ENCODE measurements around the gene ZNF547. TPM values are rescaled to one million over a fixed set of nuclear protein-coding genes. Genes with fewer than 3 reads are reported as not detected.

Gene ZNF547
- polyA plus RNA-seq, 1 experiment, result 3.4 TPM

DNA sequence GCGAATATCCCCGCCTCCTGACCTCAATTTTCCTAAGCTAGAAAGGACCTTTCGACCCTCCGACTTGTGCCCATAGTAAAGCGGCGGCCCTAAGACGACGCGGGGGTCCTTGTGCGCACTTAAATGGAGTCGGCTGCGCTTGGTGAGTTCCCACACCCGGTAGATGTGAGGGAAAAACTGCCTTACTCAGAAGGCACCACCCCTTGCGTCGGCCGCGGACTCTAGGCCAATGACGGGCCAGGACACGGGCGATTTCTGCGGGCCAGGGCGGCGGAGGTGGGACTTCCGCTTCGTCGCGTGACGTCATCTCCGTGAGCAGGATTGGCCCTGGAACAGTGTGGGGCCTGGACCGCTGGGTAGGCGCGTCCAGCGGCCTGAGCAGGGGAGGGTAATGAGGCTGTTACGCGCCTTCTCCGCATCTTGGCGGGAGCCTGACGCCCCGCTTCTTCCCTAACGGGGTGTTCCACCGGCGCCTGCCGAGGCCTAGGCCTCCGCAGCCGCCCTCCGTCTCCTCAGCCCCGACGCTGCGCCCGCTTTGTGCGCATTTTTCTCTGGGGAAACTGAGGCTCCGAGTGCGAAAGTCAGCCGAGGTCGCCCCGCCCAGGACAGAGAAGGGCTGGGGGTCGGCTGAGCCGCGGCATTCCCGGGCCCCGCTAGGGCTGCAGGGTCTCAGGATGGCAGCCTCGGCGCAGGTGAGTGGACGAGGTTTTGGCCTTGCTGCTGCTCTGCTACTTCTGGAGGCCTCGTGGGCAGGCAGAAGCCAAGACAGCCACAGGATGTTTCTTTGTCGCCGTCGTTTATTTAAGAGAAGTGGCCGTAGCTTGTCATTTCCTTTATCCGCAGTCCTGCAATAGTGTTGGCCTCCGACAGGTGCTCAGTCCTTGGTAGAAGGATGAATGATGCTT lies 42.9 kb upstream of the ZNF547 start, which contains the start of gene ZNF543:
ZNF543 (plus strand) TSS at position 293 of the 905 bp plus-strand sequence; CDS start at position 675, 382 bp downstream.
- Histone ChIP-seq H3K36me3 (ENCODE audit: control insufficient read depth, insufficient read depth, low read length) (peaks cover 10% of the 10 kb centered on the region), H3K4me3 (ENCODE audit: low read depth, low read length) (peak within 1 kb of the TSS; percentile 89), H3K27me3 (ENCODE audit: control insufficient read depth, insufficient read depth, low read length) (peaks cover 10% of the 10 kb centered on the region)
- TF ChIP-seq, protein P1, sequence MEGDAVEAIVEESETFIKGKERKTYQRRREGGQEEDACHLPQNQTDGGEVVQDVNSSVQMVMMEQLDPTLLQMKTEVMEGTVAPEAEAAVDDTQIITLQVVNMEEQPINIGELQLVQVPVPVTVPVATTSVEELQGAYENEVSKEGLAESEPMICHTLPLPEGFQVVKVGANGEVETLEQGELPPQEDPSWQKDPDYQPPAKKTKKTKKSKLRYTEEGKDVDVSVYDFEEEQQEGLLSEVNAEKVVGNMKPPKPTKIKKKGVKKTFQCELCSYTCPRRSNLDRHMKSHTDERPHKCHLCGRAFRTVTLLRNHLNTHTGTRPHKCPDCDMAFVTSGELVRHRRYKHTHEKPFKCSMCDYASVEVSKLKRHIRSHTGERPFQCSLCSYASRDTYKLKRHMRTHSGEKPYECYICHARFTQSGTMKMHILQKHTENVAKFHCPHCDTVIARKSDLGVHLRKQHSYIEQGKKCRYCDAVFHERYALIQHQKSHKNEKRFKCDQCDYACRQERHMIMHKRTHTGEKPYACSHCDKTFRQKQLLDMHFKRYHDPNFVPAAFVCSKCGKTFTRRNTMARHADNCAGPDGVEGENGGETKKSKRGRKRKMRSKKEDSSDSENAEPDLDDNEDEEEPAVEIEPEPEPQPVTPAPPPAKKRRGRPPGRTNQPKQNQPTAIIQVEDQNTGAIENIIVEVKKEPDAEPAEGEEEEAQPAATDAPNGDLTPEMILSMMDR (IDR thresholded peaks at IDR 0.05; ENCODE audit: insufficient read depth, low read depth, low read length), result no peak
- DNase-seq (ENCODE audit: low read depth), result peak; percentile 67
- POLR2A ChIA-PET, result interaction anchor here (0.6 kb wide), 1 partner anchor 17 kb away, joined by 6 read pairs; no protein-coding TSS in a partner anchor
- CTCF ChIA-PET, result interaction anchor here (1.0 kb wide), 1 partner anchor 18 kb away, joined by 3 read pairs; no protein-coding TSS in a partner anchor

DNA sequence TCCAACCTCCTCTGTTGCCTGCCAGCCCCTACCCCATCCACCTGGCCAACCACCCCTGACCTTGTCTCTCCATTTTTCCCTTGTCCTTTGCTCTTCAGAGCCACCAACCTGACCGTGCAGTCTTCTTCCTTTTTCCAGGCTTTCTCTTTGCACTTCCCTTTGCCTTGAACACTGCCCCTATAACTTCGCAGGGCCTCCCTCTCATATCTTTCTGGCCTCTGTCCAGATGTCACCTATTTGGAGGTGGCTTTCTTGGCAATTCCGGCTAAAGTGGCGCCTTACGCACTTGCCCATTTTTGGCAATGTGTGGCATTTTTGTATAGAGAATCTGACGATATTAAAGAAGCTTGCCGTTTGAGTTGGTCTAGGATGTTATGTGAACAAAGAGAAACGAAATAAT lies 42.2 kb upstream of the ZNF547 start:
- peaks cover 5% of the 10 kb centered on the region; the same call in 1 of the 2 replicates for H3K27me3 ChIP-seq (ENCODE audit: control insufficient read depth, insufficient read depth, low read length)
- TF ChIP-seq, protein P1 (IDR thresholded peaks at IDR 0.05; ENCODE audit: insufficient read depth, low read depth, low read length), result no peak
- ChIA-PET POLR2A (no interaction called here), CTCF (interaction anchor here (1.0 kb wide), 1 partner anchor 18 kb away, joined by 3 read pairs; no protein-coding TSS in a partner anchor)
- H3K36me3 ChIP-seq (ENCODE audit: control insufficient read depth, insufficient read depth, low read length), result peaks cover 10% of the 10 kb centered on the region
- no peak for DNase-seq (ENCODE audit: low read depth)
- H3K4me3 ChIP-seq (ENCODE audit: low read depth, low read length), result peak overlapping the region; percentile 89

GRCh38 chr19:57321751-57322150 lies 41.6 kb upstream of the ZNF547 start:
- H3K4me3 ChIP-seq (ENCODE audit: low read depth, low read length), result no peak overlapping the region; the same call in 1 of the 2 replicates
- H3K27me3 ChIP-seq (ENCODE audit: control insufficient read depth, insufficient read depth, low read length), result peaks cover 5% of the 10 kb centered on the region; the same call in 1 of the 2 replicates
- no peak for DNase-seq (ENCODE audit: low read depth)
- TF ChIP-seq, protein P1 (IDR thresholded peaks at IDR 0.05; ENCODE audit: insufficient read depth, low read depth, low read length), result no peak
- H3K36me3 ChIP-seq (ENCODE audit: control insufficient read depth, insufficient read depth, low read length), result peaks cover 12% of the 10 kb centered on the region
- CTCF ChIA-PET, result interaction anchor here (1.0 kb wide), 1 partner anchor 19 kb away, joined by 3 read pairs; no protein-coding TSS in a partner anchor
- POLR2A ChIA-PET, result no interaction called here

DNA sequence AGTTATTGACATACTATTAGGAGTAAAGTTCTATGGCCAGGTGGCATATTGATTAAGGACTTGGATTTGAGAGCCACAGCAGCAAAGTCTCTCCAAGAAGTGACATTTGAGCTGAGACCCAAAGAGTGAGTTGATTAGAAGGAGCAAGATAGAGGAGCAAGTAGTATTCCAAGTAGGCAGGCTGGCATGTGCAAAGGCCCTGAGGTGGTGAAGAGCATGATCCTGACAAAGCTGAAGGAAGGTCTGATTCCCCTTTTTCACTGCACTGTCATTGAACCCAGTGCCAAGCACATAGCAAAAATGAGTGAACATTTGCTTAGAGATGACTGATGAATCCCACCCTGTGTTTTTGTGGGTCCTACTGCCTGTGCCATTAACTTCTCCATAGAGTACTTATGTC lies 38.4 kb upstream of the ZNF547 start:
- Histone ChIP-seq H3K36me3 (ENCODE audit: control insufficient read depth, insufficient read depth, low read length) (peaks cover 25% of the 10 kb centered on the region), H3K27me3 (ENCODE audit: control insufficient read depth, insufficient read depth, low read length) (no peaks in the 10 kb centered on the region), H3K4me3 (ENCODE audit: low read depth, low read length) (no peak overlapping the region)
- ChIA-PET CTCF (no interaction called here), POLR2A (no interaction called here)
- TF ChIP-seq, protein P1 (IDR thresholded peaks at IDR 0.05; ENCODE audit: insufficient read depth, low read depth, low read length), result no peak
- DNase-seq (ENCODE audit: low read depth), result no peak

GRCh38 chr19:57327993-57328392 lies 35.4 kb upstream of the ZNF547 start:
- Histone ChIP-seq H3K36me3 (ENCODE audit: control insufficient read depth, insufficient read depth, low read length) (peaks cover 25% of the 10 kb centered on the region), H3K27me3 (ENCODE audit: control insufficient read depth, insufficient read depth, low read length) (no peaks in the 10 kb centered on the region), H3K4me3 (ENCODE audit: low read depth, low read length) (no peak overlapping the region)
- DNase-seq (ENCODE audit: low read depth), result no peak
- TF ChIP-seq, protein P1 (IDR thresholded peaks at IDR 0.05; ENCODE audit: insufficient read depth, low read depth, low read length), result no peak
- ChIA-PET POLR2A (no interaction called here), CTCF (no interaction called here)
